IgD-negative memory B cell (primary cell): ENCODE data around the gene RNH1. TPM values are rescaled to one million over a fixed set of nuclear protein-coding genes. Genes with fewer than 3 reads are reported as not detected.
"Not testable (repeated sequence)": the region's sequence is repeated elsewhere in the genome, so short reads cannot be mapped to it uniquely, and the experiment has no call there.

ENCODE experiments used
- H3K27ac Mint-ChIP-seq, 3 donors: one replicate each; pipeline ENCODE4 v1.8.0; 2020 to 2022; ENCODE audit warnings: mild to moderate bottlenecking in 3 of 3, mixed read lengths in 3 of 3, moderate library complexity in 1 of 3
- H3K27me3 Mint-ChIP-seq: one replicate; pipeline ENCODE4 v1.8.0; 2021; ENCODE audit warnings: mixed read lengths
- H3K36me3 Mint-ChIP-seq: one replicate; pipeline ENCODE4 v1.8.0; 2020; ENCODE audit warnings: mild to moderate bottlenecking, mixed read lengths
- H3K4me1 Mint-ChIP-seq, 3 donors: one replicate each; pipeline ENCODE4 v1.8.0; 2020 to 2022; ENCODE audit warnings: mixed read lengths in 3 of 3, mild to moderate bottlenecking in 1 of 3
- H3K4me3 Mint-ChIP-seq, 4 donors: one replicate each; pipeline ENCODE4 v1.8.0; 2020 to 2022; ENCODE audit warnings: mild to moderate bottlenecking in 4 of 4, mixed read lengths in 4 of 4, moderate library complexity in 3 of 4
- H3K9me3 Mint-ChIP-seq, 3 donors: one replicate each; pipeline ENCODE4 v1.8.0; 2020 to 2021; ENCODE audit warnings: mixed read lengths in 3 of 3, mild to moderate bottlenecking in 1 of 3
- polyA plus RNA-seq: library from polyadenylated mRNA; unstranded; fragments of 300-500 nt; fragmentation: Illumina TruSeq; gene quantifications from one replicate; pipeline ENCODE4 v1.2.3, GENCODE V29; 2021

Gene RNH1
- polyA plus RNA-seq, 1 donor from 2014 or later, result 202 TPM

DNA sequence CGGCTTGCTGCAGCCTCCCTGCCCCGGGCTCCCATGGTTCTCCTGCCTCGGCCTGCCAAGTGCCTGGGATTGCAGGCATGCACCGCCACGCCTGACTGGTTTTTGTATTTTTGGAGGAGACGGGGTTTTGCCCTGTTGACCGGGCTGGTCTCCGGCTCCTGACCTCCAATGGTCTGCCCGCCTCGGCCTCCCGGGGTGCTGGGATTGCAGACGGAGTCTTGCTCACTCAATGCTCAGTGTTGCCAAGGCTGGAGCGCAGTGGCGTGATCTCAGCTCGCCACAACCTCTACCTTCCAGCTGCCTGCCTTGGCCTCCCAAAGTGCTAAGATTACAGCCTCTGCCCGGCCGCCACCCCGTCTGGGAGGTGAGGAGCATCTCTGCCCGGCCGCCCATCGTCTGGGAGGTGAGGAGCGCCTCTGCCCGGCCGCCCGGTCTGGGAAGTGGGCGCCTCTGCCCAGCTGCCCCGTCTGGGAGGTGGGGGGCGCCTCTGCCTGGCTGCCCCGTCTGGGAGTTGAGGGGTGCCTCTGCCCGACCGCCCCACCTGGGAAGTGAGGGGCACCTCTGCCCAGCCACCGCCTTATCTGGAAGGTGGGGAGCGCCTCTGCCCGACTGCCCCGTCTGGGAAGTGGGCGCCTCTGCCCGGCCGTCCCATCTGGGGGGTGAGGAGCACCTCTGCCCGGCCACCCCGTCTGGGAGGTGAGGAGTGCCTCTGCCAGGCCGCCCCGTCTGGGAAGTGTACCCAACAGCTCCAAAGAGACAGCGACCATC lies 10.1 kb upstream of the RNH1 start:
- not testable (repeated sequence) for H3K9me3 Mint-ChIP-seq

DNA sequence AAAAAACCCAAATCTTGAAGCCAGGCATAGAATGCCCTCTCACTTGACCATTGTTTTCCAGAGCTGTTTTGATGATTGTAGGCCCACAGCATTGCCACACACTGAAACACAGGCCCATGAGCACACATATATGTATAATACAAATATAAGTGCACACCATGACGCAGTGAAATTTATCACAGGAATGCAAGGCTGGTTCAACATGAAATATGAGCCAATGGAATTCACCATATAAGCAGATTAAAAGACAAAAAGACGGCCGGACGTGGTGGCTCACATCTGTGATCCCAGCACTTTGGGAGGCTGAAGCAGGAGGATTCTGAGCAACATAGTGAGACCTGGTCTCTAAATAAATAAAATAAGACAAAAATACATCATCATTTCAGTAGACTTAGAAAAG lies 9.4 kb upstream of the RNH1 start:
- H3K27me3 Mint-ChIP-seq, result no peaks in the 10 kb centered on the region
- H3K27ac Mint-ChIP-seq, result peak overlapping the region in 1 of 3 donors; percentile 86
- H3K4me1 Mint-ChIP-seq, result peaks cover 7 to 8% (median 7%) of the 10 kb centered on the region in 3 donors
- peak overlapping the region in 1 of 4 donors; percentile 61 for H3K4me3 Mint-ChIP-seq
- no peaks in the 10 kb centered on the region for H3K9me3 Mint-ChIP-seq
- H3K36me3 Mint-ChIP-seq, result peaks cover 2% of the 10 kb centered on the region

More for the DNA sequence above, 10.1 kb upstream of the RNH1 start:
- not testable (repeated sequence) for H3K4me3 Mint-ChIP-seq, H3K27me3 Mint-ChIP-seq, H3K36me3 Mint-ChIP-seq, H3K4me1 Mint-ChIP-seq
- H3K27ac Mint-ChIP-seq, result peak overlapping the region; percentile 57 to 86 (median 71)

DNA sequence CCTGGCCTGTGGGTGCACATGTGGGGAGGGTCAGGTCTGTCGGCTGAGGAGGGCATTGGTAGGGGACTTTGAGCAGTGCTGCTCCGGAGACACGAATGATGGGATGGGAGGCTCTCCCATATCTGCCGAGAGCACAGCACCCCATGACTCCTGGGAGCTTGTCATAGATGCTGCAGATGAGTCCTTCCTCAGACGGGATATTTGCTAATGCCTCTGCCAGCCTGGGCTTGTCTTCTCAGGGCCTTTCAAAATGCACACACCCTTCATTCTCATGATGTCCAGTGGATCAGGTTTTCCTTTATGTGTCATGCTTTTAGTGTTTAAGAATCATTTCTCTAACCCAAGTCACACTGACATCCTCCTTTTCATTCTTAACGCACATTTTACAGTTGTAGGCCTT lies 8.1 kb upstream of the RNH1 start:
- Mint-ChIP-seq H3K36me3 (peaks cover 2% of the 10 kb centered on the region), H3K27me3 (no peaks in the 10 kb centered on the region), H3K9me3 (no peaks in the 10 kb centered on the region), H3K27ac (peak overlapping the region in 2 of 3 donors; percentile 78 to 86), H3K4me3 (peak overlapping the region in 2 of 4 donors; percentile 8 to 69), H3K4me1 (peaks cover 7 to 9% (median 8%) of the 10 kb centered on the region in 3 donors)

DNA sequence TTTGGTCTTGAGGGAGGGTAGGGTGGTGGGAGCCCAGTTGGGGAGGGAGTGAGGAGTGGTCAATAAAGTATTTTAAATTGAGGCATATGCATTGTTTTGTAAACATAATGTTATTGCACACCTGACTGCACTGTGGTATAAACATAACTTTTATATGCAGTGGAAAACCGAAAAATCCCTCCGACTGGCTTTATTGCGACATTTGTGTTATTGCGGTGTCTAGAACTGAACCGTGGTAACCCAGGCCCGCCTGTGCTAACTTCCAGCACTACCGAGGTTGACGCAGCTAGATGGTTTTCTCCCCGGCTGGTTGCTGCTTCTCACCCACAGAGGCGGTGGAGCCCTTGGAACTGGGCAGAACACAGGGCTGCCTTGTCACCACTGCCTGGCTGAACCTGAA lies 7.6 kb upstream of the RNH1 start:
- H3K27ac Mint-ChIP-seq, result peak overlapping the region in 1 of 3 donors; percentile 86

DNA sequence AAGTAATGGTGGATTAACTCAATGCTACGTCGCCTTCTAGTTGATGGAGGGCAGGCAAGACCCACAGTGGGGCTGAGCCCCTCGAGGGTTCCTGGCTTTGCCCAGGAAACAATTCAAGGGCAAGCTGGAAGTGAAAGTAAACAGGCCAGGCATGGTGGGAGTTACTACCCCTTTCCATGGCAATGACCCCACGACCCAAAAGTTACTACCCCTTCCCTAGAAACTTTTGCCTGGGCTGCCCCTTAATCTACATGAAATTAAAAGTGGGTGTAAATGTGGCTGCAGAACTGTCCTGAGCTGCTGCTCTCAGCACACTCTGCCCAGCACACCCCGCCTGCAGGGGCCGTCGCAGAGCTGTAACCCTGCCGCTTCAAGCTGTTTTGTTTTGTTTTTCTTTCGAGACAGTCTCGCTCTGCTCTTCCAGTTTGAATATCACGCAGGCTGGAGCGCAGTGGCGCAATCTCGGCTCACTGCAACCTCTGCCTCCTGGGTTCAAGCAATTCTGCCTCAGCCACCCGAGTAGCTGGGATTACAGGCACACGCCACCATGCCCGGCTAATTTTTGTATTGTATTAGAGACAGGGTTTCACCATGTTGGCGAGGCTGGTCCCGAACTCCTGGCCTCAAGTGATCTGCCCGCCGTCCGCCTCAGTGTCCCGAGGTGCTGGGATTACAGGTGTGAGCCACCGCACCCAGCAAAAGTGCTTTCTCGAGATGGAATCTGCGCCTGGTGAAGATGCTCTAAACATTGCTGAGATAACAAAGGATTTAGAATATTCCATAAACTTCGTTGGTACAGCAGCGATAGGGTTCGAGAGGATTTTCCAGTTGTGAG lies 5.9 kb upstream of the RNH1 start:
- no peaks in the 10 kb centered on the region for H3K9me3 Mint-ChIP-seq
- peaks cover 4 to 10% (median 7%) of the 10 kb centered on the region in 3 donors for H3K4me1 Mint-ChIP-seq
- no peaks in the 10 kb centered on the region for H3K27me3 Mint-ChIP-seq
- peak overlapping the region in 2 of 3 donors; percentile 63 to 81 for H3K27ac Mint-ChIP-seq
- peaks cover 2% of the 10 kb centered on the region for H3K36me3 Mint-ChIP-seq
- H3K4me3 Mint-ChIP-seq, result peak overlapping the region in 1 of 4 donors; percentile 51

More for the DNA sequence above, 7.6 kb upstream of the RNH1 start:
- peaks cover 8 to 9% (median 9%) of the 10 kb centered on the region in 3 donors for H3K4me1 Mint-ChIP-seq
- no peaks in the 10 kb centered on the region for H3K9me3 Mint-ChIP-seq
- H3K36me3 Mint-ChIP-seq, result peaks cover 2% of the 10 kb centered on the region
- H3K4me3 Mint-ChIP-seq, result peak overlapping the region in 2 of 4 donors; percentile 8 to 69
- H3K27me3 Mint-ChIP-seq, result no peaks in the 10 kb centered on the region

DNA sequence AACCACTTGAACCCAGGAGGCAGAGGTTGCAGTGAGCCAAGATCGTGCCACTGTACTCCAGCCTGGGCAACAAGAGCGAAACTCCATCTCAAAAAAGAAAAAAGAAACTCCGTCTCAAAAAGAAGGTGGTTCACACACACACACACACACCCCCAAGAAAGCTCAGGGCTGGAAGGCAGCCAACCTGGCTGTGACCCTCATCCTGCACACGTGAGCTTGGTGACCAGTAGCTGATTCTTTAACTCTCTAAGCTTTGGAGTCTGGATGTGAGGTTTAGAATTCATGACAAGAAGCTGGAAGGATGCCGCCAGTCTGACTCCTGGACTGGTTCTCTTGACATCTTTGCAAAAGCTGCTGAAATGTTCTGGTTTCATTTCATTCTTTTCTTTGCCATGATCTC lies 1.9 kb upstream of the RNH1 start:
- Mint-ChIP-seq H3K36me3 (peaks cover 4% of the 10 kb centered on the region), H3K4me1 (peaks cover 18 to 23% (median 21%) of the 10 kb centered on the region in 3 donors), H3K27ac (peak overlapping the region in 1 of 3 donors; percentile 100), H3K4me3 (peak overlapping the region in 1 of 4 donors; percentile 50), H3K27me3 (peaks cover 2% of the 10 kb centered on the region), H3K9me3 (no peaks in the 10 kb centered on the region)

DNA sequence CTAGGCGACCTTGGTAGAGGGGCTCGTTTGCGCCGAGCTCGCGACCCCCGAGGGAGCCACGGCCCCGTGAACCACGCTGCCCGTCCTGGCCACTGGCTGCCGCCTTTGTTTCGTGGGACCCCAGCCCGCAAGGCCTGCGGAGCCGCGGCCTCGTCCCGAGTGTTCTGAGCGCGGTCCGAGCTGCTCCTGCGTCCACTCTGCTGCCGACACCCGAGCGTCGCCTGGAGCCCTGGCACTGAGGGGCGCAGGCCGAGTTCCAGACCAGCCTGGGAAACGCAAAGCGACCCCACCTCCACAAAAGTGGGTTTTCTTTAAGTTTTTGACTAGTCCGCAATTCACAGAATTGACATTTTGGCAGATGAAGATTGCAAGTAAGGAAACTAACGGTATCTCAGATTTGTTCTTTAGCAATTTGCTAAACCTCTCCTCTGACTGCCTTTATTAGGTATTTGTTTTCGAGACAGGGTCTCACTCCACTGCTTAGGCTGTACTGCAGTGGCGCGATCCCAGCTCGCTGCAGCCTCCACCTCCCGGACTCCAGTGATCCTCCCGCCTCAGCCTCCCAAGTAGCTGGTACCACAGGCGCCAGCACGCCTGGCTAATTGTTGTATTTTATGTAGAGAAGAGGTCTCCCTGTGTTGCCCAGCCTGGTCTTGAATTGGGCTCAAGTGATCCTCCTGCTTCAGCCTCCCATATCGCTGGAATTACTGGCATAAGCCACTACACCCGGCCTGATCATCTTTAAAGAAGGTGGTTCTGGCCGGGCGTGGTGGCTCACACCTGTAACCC lies 879 bp upstream of the RNH1 start:
- Mint-ChIP-seq H3K4me1 (peaks cover 21 to 28% (median 21%) of the 10 kb centered on the region in 3 donors), H3K36me3 (peaks cover 4% of the 10 kb centered on the region), H3K9me3 (no peaks in the 10 kb centered on the region), H3K4me3 (peak overlapping the region; percentile 86 to 99 (median 98)), H3K27ac (peak overlapping the region in 2 of 3 donors; percentile 19 to 100), H3K27me3 (peaks cover 2% of the 10 kb centered on the region)

DNA sequence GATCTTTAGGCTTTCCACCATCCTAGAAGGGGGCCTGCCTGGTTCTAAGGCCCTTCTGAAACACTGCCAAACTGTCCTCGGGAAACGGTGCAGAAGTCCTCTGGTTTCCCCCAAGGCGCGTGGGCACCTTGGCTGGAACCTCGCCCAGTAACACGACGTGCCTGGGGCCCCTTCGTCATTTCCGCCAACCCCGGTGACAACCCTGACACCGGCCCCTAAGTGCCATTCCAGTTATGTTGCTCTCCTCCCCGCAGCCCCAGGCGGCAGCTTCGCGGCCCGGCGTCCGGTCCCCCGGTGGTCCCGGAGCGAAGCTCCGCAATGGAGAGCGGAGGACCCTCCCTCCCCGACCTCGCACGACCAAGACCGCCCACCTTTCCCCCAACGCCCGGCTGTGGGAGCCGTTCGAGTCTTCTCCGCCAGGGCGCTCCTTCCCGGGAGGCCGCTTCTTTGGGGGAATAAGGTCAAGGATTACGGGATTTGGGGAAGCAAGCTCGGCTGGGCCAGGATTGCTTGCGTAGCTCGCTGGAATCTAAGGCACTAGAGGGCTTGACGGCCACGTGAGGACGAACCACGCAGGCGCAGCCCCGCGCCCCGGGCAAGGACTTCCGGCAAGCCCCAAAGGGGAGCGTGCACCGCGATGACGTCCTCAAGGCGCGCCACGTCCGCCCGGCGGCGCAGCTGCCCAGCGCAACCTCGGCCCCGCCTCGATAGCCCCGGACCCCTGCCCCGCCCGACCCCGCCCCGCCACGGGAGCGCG lies 626 bp downstream of the RNH1 start:
- Mint-ChIP-seq H3K27ac (peak overlapping the region; percentile 100), H3K4me1 (peaks cover 16 to 25% (median 18%) of the 10 kb centered on the region in 3 donors), H3K4me3 (peak overlapping the region; percentile 98 to 99 (median 98)), H3K27me3 (peaks cover 2% of the 10 kb centered on the region), H3K9me3 (no peaks in the 10 kb centered on the region), H3K36me3 (peaks cover 2% of the 10 kb centered on the region)

DNA sequence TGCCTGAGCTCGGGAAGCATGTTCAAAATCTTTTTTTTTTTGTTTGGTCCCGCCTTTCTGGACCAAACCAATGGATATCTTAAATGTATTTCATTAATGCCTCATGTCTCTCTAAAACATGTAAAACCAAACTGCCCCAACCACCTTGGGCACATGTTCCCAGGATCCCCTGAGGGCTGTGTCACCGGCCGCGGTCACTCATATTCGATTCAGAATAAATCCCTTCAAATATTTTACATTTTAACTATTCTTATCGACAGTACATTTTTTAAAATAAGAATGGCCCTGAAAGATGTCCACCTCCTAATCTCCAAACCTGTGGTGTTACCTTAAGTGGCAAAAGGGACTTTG lies 2.1 kb downstream of the RNH1 start:
- H3K36me3 Mint-ChIP-seq, result peaks cover 2% of the 10 kb centered on the region
- no peaks in the 10 kb centered on the region for H3K9me3 Mint-ChIP-seq
- H3K4me3 Mint-ChIP-seq, result peak overlapping the region; percentile 70 to 99 (median 98)
- H3K4me1 Mint-ChIP-seq, result peaks cover 22 to 28% (median 25%) of the 10 kb centered on the region in 3 donors
- H3K27me3 Mint-ChIP-seq, result peaks cover 2% of the 10 kb centered on the region
- H3K27ac Mint-ChIP-seq, result peak overlapping the region in 2 of 3 donors; percentile 62 to 100

DNA sequence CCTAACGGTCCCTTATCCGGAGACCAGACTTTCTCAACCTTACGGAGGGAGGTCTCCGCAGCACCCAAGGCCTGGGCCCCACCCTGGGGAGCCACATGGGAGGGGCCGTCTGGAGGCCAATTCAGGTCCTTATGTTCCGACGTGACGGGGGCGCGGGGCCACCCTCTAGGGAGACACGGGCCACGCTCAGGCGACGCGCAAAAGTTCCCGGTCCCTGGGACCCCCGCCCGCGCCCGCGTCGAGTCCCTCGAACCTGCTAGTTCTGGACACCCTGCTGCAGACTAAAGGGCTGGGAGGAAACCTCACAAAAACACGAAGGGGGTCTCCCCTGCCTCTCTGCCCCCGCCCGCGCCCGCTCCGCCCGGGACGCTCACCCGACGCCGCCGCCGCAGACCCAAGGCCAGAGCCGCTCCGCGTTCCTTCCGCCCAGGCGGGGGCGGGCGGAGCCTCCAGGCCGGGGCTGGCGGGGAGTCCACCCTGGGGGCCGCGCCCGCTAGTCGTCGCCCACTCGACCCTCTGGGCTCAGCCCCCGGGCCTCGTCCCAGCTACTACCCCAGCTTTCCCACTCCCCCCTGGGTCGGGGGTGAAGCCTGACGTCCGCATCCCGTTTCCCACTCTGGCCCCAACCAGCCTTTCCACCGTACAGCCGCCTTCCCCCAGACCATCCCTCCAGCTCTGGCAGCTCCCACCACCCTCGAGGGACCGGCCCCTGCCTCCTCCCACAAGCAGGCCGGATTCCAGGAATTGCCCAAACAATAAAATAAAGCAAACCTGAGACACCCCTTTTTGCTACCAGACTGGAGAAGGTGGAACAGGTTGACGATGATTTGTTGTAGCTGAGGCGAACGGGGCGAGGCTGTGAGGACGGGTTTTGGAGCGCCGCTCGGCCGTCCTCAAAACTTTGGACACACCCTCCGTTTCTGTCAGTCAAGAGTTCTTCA lies 2.7 kb downstream of the RNH1 start:
- peak overlapping the region in 2 of 3 donors; percentile 62 to 100 for H3K27ac Mint-ChIP-seq
- H3K36me3 Mint-ChIP-seq, result peaks cover 2% of the 10 kb centered on the region
- peaks cover 2% of the 10 kb centered on the region for H3K27me3 Mint-ChIP-seq
- H3K4me3 Mint-ChIP-seq, result peak overlapping the region; percentile 70 to 99 (median 98)
- H3K9me3 Mint-ChIP-seq, result no peaks in the 10 kb centered on the region
- H3K4me1 Mint-ChIP-seq, result peaks cover 22 to 28% (median 23%) of the 10 kb centered on the region in 3 donors

DNA sequence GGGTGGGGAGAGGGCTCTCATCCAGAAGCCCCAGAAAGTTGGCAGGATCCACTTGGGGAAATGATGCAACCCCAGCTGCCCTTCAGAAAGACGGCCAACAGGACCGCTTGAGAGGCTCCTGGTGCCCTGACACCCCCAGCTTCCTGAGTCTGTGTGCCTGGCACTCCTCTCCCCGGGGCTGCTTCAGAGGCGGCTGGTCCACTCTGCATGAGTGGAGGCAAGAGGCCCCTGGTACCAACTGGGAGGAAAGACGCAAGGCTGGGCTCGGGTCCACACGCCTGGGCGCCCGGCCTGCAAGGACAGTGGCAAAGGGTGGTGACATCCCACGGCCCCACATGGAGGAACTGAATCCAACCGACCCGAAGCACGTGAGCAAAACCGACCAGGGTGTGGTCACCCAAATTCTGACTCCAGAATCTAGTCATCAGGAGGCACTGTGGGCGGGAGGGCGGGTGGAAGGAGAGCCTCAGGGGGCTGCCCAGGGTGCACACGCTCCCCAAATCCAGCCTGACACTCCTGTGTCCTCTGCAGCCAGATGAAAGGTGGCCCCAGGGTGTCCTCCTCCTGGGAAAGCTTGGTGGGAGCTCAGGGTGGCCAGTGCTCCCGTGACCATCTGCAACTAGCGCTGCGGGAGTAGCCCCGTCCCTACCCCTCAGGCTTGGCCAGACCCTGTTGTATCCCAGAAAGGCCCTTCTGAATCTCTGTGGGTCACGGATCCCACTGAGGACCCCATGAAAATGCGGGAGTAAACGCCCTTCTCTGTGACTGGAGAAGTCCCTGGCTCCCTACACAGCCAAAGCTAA lies 3.7 kb downstream of the RNH1 start:
- peak overlapping the region; percentile 67 to 93 (median 82) for H3K4me3 Mint-ChIP-seq
- peaks cover 2% of the 10 kb centered on the region for H3K27me3 Mint-ChIP-seq
- H3K9me3 Mint-ChIP-seq, result no peaks in the 10 kb centered on the region
- H3K27ac Mint-ChIP-seq, result peak overlapping the region in 2 of 3 donors; percentile 62 to 99
- peaks cover 22 to 28% (median 23%) of the 10 kb centered on the region in 3 donors for H3K4me1 Mint-ChIP-seq
- peaks cover 2% of the 10 kb centered on the region for H3K36me3 Mint-ChIP-seq

DNA sequence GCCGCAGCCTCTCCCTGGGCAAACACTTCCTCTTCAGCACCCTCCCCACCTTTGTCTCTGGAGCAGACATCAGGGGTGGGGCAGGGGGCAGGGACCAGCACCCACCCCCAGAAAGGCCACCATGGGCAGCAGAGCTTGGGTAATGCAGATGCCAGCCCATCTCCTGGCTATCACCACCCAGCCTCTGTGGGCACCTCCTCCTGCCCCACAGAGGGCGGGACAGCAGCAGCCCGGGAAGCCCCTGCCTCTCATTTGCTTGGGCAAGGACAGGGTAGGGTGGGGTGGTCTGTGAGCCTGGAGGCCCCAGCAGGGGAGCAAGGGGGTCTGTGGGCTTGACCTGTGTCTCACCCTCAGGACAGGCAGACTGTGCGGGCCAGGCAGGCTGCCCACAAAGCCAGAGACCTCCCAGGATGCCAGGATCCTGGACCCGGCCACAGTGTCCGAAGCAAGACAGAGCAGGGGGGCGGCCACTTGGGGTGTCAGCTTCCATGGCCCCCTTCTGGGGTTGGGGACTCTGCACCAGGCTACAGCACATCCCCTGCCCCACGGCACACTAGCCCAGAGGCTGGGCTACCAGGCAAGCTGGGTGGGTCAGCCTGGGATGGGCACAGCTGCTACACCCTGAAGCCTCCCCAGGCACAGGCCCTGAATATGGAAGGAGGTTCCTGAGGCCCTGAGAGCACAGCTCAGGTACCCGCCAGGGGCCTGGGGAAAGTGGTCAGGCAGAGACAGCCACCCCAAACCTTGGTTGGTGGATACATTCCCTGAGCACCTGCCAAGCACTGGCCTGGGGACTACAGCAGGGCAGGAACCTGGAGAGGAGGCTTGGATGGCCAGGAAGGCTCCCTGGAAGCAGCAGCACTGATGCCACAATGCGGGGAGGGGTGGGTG lies 4.5 kb downstream of the RNH1 start:
- Mint-ChIP-seq H3K27me3 (peaks cover 2% of the 10 kb centered on the region), H3K4me3 (peak overlapping the region; percentile 41 to 93 (median 76)), H3K36me3 (peaks cover 6% of the 10 kb centered on the region), H3K27ac (peak overlapping the region in 2 of 3 donors; percentile 35 to 99), H3K9me3 (no peaks in the 10 kb centered on the region), H3K4me1 (peaks cover 22 to 25% (median 24%) of the 10 kb centered on the region in 3 donors)
